CD1c-positive myeloid dendritic cell (primary cell): Measurements from ENCODE around the gene SMARCA1.
"Not testable (repeated sequence)": the region's sequence is repeated elsewhere in the genome, so short reads cannot be mapped to it uniquely, and the experiment has no call there.

Source experiments
- DNase-seq: peaks from one replicate; pipeline ENCODE4 v3.0.0-alpha.2; 2016; ENCODE audit errors: extremely low spot score

Gene SMARCA1, protein sequence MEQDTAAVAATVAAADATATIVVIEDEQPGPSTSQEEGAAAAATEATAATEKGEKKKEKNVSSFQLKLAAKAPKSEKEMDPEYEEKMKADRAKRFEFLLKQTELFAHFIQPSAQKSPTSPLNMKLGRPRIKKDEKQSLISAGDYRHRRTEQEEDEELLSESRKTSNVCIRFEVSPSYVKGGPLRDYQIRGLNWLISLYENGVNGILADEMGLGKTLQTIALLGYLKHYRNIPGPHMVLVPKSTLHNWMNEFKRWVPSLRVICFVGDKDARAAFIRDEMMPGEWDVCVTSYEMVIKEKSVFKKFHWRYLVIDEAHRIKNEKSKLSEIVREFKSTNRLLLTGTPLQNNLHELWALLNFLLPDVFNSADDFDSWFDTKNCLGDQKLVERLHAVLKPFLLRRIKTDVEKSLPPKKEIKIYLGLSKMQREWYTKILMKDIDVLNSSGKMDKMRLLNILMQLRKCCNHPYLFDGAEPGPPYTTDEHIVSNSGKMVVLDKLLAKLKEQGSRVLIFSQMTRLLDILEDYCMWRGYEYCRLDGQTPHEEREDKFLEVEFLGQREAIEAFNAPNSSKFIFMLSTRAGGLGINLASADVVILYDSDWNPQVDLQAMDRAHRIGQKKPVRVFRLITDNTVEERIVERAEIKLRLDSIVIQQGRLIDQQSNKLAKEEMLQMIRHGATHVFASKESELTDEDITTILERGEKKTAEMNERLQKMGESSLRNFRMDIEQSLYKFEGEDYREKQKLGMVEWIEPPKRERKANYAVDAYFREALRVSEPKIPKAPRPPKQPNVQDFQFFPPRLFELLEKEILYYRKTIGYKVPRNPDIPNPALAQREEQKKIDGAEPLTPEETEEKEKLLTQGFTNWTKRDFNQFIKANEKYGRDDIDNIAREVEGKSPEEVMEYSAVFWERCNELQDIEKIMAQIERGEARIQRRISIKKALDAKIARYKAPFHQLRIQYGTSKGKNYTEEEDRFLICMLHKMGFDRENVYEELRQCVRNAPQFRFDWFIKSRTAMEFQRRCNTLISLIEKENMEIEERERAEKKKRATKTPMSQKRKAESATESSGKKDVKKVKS

DNA sequence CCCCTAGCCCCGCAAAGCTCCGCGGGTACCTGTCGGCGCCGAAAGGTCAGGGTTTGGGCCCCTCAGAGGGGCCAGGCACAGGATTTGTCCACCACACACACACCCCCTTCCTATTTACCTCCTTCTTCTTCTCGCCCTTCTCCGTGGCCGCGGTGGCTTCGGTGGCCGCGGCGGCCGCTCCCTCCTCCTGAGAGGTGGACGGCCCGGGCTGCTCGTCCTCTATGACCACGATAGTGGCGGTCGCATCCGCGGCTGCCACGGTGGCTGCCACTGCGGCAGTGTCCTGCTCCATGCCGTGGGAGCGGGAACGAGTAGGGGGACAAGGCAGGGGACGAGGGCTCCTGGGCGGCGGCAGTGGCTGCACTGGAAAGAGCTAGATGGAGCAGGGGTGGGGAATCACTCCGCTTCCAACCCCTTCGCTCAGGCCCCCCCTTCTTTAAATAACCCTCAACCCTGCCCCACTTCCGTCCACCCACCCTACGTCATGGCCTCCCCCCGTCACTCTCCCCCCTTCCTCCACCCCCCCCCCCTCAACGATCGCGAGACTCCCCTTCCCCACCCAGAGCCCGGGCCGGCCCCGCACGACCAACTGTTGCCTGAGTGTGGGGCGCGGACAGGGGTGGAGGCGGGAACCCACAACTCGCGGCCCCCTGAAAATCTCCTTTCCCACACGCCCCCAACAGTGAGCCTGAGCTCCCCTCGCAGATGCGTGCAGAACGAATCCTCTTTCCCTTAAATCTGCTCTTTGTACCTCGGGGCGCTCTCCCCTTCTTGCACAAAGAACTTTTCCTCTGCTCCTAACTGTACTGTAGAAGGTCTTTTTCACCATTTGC is at the start of gene SMARCA1:
TSS of gene SMARCA1 (minus strand) at position 412 of the 833 bp plus-strand sequence. CDS start at position 292, 120 bp downstream.
- DNase-seq, result no peak

DNA sequence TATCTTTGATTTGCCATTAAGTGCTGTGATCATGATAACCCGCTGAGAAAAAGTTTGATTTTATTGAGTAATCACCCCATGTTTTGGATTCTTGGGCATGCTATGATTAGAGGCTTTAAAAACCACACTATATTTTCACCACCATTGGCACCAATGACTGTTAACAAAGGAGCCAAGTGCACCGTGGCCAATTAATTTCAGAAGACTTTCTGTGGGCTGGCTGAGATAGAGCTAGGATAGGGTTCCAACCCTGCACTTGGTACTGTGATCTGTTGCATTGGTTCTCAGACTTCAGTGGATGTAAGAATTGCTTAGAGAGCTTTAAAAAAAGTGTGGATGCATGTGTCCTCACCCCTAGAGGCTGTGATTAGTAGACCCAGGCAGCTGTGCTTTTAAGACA is 49.1 kb upstream of the SMARCA1 start:
- no peak for DNase-seq

DNA sequence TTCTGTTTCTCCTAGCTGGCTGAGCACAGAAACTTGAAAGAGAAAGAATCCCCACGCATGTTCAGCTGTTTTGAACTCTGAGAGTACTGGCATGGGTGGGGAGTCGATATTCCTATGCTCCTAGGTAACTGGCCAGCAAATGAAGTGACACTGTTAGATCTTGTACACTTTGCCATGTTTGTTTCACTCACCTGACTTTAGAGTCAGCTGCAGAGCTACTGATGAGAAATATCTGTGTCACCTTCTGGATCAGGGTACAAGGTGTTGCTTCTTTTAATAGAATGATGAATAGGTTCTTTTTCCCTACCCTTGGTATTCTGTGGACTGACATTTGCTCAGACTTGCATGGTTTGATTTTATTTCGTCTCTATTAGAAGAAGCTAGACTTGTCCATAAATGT is 45.1 kb upstream of the SMARCA1 start:
- DNase-seq, result no peak

DNA sequence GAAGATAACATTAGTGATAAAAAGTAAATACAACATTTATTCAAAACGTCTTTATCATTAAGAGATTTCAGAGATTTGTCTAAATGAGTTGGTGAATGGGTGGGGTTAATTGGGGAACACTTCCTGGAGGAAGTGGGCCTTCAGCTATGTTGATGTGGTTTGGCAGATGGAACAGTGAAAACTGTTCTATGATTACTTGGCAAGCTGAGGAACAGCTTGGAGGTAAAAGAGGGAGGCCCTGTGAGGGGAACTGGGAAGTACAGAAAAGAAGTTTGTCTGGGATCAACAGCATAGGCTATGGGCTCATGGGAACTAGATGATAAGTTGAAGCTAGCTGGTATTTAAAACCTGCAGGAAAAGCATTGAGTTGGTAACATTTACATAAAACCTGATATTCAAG is 42.8 kb upstream of the SMARCA1 start:
- no peak for DNase-seq

DNA sequence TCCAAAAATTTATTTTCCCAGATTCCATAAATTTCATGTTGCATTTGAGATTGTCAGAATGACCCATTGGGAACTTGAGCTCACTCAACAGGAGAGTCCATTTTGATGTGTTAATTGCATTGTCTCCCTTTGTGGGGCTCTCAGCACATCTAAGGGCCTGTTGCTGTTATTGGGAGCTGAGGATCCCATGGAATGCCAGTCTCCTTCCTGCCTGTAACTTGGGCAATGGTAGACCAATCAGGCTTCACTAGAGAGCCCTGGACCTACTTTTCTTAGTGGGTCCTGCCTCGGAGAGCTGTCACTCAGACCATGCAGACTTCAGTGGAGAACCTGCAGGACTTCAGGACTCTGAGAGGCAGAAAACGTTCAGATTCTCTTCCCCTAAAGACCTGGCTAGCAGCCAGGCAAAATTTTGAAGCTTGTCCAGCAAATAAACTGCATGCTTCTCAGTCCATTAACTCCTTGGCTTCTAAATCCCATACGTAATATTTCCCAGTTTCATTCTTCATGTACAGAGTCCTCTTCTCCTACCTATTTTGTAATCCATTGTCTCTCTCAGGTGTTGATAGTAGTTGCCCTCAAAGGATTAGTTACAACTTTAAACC is 41.9 kb upstream of the SMARCA1 start:
- DNase-seq, result no peak

DNA sequence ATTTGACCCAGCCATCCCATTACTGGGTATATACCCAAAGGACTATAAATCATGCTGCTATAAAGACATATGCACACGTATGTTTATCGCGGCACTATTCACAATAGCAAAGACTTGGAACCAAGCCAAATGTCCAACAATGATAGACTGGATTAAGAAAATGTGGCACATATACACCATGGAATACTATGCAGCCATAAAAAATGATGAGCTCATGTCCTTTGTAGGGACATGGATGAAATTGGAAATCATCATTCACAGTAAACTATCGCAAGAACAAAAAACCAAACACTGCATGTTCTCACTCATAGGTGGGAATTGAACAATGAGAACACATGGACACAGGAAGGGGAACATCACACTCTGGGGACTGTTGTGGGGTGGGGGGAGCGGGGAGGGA is 41.1 kb upstream of the SMARCA1 start:
- DNase-seq, result not testable (repeated sequence)

DNA sequence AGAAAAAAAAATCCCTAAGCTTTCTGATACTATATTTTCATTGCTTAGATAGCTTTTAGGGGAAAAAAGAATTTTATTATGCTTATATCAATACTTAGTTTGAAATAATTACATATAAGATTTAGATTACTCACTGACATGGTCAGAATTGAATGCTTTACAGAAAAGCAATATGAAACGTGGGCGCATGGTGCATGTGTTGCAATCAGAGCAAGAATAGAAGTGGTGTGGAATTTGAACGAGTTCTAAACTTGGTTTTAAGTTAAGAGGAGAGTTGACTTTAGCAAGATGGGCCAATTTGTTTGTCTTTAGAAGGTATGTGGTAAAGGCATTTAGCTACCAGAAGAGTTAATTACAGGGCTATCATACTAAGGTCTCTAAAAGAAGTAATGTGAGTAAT is 38.2 kb upstream of the SMARCA1 start:
- no peak for DNase-seq

DNA sequence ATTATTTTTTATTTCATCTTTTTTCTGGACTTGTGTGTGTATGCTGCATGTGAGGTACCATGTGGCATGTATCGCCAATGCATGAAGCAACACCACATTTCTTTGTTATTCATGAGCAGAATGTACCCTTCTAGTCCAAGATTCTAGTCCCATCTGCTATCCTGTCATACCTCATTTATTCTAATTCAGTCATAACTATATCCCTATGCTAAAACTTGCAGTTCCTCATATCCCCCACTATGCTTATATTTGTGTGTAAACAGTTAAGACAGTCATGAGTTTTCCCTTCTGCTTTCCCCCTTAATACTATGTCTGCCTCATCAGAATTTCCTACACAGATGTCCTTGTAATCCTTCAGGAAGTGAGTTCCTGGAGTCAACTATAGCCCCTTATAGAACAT is 36.5 kb upstream of the SMARCA1 start:
- DNase-seq, result no peak

DNA sequence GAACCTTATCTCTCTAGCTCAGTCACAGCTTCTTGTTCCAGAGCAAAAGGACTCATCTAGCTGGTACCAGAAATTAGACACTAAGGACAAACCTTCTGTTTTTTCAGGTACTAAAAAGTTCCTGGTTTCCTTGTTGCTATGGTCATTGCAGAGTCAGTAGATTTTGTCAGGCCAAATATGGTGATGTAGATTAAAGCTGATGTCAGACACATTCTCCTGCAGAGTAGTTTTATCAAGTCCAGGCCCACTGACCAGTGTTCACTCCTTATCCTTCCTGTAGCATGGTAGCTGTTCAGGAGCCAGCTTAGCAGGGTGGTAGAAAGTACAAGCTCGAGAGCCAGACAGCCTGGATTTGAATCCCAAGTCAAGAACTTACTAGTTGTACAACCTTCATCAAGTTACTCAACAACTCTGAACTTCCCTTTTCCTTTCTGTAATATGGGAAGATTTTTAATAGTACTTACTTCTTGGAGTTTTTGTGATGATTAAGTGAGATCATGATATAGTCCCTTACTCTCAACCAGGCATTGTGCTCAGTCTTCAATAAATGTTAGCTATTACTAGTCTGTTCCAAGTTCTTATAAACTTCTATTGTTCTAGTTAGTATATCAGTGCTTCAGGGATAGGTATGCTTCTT is 34.7 kb upstream of the SMARCA1 start:
- no peak for DNase-seq

DNA sequence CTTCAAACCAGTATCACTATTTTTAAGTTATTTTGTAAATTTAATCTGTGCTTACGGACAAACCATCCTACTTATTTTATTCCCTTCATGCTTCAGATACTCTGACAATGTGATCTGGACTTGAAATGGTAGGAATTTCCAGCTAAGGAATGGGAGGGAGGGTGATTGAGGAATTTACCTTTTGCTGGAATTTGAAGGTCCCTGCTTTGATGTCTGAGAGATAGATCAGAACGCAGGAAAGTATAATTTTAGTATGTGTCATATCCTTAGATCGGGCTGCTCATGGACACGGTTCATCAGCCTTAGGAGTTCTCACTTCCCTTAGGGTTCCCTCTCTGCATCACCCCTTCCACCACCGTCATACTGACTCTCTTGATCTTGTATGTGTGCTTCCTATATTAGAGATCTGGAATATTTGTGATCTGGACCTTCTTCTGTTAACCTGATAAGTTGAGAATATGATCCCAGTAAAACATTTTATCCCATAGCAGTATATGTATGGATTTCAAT is 33.6 kb upstream of the SMARCA1 start:
- no peak for DNase-seq

DNA sequence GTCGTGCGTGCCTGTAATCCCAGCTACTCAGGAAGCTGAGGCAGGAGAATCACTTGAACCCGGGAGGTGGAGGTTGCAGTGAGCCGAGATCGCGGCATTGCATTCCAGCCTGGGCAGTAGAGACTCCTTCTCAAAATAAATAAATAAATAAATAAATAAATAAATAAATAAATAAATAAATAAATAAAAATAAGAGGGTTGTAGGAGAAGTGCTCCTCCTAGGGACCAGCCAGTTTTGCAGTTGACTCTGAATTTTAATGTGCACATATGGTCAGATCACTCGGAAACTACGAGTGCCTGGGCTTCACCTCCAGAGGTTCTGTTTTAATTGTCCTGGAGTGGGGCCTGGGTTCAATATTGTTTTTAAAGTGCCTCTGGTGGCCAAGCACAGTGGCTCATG is 31.5 kb upstream of the SMARCA1 start:
- not testable (repeated sequence) for DNase-seq

DNA sequence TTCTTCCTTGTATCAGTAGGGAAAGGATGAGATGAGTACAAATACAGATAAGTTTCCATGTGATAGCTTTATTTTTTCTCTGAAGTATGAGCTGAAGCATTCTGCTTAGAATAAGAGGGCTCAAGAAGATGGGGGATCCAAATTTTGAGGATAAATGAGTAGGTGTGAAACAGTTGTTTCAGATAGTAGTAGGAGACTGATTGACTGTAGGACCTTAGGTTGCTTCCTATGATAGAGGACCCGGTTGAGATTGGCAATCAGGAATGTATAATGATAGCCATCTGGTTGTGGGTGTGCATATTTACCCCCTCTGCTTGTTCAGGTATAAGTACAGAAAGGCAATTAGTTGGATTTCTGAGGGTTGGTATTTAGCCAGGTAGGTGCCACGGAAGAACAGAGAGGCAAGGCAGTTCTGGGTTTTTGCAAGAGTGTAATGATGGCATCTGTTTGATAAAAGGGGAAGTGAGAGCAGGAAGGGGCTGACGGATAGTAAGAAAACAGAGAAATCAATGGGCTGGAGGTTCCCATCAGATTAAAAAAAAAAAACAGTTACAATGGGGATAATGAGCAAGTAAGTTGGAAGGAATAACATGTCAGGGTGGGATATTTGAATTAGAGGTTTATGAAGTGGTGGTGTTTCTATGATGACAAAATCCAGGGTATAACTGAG is 30.5 kb upstream of the SMARCA1 start:
- DNase-seq, result peak; percentile 11

DNA sequence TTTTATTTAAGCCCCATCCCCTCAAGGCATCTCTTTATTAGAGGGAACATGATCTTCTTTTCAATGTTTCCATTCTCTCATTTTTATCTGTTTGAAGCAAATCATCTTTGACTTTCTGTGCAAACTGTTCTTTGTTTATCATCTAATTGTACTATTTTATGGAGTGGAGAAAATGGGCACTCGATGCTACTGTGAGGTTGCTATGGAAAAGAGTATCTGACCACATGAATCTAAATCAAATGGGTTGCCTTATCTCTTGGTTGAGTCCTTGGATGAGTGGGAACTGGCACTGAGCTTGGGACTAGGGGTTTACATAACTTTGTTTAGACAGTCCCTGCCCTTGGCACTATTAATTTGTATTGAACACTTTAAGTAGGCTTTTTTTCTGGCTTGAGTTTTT is 25.8 kb upstream of the SMARCA1 start:
- DNase-seq, result no peak

DNA sequence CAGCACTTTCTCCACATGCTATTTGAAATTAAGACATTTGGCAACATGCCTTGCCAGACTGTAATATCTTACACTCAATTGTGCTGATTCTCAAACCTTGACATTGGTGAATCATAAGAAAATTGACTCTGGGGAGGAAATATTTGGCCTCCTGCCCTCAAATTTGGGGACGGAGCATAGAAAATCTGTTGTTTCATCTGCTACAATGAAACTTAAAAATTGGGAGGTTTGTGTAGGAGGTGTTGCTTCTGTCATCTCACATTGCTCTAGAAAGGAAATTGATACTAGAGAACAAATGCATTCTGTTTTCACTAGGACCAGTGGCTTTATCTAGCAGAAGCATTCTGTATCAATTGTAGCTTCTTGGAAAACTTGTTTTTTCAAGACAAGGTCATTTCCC is 22.1 kb upstream of the SMARCA1 start:
- DNase-seq, result no peak

DNA sequence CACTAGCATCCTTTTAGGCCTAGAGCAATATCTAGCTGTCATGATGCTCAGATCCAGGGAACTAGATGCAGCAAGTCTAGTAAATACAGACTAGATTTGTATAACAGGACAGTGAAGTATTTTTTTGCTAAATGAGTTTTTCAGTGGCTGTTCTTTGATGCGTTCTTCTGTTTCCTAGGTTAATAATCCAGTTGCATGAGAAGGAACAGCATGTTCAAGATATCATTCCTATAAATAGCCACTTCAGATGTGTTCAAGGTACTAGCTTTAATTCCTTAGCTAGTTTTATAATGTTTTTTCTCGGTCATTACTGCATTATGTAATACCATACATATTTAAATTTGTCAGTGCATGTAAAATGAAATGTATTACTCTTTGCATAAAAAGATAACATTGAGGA is 21.5 kb upstream of the SMARCA1 start:
- DNase-seq, result no peak

DNA sequence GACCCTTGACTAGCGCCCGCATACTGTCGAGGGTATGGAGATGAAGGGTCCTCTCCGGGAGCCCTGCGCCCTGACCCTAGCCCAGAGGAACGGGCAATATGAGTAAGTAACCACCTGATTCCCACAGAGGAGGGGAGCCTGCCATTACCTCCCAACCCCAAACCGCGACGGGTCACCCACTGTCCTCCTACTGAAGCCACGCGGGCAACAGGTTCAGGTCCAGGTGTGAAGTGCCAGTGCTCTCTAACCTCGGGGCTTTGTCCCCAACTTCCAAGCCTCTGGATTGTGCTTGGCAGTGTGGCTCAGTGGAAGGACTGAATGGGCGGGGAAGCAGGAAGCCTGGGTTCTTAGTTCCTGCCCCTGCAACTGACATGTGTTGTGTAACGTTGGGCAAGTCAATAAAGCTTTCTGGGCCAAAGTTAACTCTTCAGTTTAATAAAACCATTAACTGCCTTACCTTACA is 17.5 kb upstream of the SMARCA1 start:
- DNase-seq, result no peak

DNA sequence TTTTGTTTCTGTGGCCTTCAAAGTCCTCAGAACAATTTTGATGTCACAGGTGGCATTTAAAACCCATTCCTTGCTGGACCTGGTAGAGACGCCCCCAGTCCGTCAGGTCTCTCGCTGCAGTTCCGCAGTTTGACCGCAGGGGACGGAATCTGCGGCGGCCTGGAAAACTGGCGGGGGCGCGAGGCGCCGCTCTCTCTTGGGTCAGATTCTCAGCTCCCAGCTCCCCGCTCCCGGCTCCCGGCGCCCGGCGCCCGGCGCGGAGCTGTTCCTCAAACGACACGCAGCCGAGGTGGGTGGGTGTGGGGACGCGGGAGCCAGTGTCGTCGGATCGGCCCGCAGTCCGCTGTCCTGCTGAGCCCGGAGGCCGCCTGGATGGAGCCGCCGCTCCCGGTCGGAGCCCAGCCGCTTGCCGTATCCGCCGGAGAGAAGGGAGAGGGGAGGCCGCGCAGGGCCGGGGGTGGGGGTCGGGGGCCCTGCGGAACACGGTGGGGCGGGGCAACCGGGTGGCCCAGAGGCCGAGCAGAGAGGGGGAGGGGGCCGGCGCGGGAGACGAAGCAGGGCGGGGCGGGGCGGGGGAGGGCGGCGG is 16.9 kb upstream of the SMARCA1 start, which contains the start of gene OCRL:
TSS of gene OCRL (plus strand) at position 192 of the 586 bp plus-strand sequence. CDS start at position 373, 181 bp downstream.
- peak; percentile 74 for DNase-seq

DNA sequence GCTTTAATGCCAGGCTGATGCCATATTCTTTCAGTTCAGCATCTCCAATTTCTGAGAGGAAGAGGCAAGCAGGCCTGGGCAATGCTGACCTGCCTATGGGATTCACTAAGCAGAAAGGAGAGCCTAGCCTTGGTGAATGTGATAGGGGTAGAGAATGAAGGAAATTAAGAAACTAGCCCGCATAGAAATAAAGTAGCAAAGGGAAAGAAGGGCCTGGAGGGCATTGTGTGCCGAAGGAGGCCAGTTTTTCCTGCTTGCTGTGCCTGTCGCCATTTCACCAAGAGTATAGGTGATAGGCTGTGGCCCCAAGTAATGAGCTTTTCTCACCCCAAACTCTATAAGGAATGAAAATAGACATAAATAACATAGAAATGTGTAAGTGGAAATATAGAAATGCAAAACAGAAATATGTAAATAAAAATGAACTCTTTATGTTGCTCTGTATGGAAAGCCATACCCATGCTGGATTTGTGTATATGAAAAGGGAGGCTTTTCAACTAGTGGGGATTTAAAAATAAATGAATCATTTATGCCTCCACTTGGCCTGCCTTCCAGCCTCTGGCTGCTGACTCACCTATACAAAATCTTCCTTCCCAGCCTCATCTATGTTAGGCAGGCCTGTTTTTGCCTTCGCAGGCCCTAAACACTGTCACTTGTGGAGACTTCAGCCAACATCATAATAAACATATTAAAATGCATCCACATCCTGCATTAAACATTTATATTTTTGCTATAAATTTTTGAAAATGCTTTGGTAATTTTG is 11.7 kb upstream of the SMARCA1 start:
- DNase-seq, result no peak

DNA sequence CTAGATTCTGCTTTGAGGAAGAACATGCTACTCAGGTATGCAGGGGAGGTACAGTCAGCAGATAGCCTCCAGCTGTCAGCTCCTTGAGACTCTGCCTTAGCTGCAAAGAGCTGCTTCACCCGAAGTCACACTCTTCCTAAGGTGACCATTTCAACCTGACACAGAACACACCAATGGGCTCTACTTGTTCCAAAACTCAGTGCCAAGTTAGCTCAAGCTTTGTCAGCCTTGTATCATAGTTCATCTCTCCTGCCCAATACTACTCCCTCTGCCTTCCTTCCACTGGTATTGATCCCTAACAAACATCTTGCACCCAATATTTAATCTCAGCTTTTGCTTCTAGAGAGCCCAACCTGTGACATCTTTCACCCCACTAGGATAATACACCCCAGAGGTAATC is 7.8 kb upstream of the SMARCA1 start:
- DNase-seq, result no peak
